Gastroesophageal sphincter (tissue), 3 donors: ENCODE results near the gene MTA2.

Experiments
- CTCF ChIP-seq, 4 experiments: fragments of 200-600 bp in 2 of 4; fragments of 450-650 bp in 2 of 4; sonication (generic) in 1 of 4; IDR thresholded peaks; one replicate each; pipeline ENCODE4 v1.5.1; 2017 to 2019; ENCODE audit warnings: antibody characterized with exemption in 4 of 4, mild to moderate bottlenecking in 2 of 4, moderate library complexity in 2 of 4
- EP300 ChIP-seq: sonication (generic); formaldehyde crosslinking; IDR thresholded peaks from one replicate; pipeline ENCODE4 v1.6.1; 2017; ENCODE audit warnings: antibody characterized with exemption, mild to moderate bottlenecking
- POLR2A ChIP-seq, 2 donors: fragments of 450-650 bp; IDR thresholded peaks; one replicate each; pipeline ENCODE4 v1.6.1; 2017; ENCODE audit warnings: antibody characterized with exemption in 2 of 2, mild to moderate bottlenecking in 2 of 2, moderate library complexity in 1 of 2
- POLR2AphosphoS5 ChIP-seq: sonication (generic); formaldehyde crosslinking; IDR thresholded peaks from one replicate; pipeline ENCODE4 v1.6.1; 2017; ENCODE audit warnings: antibody characterized with exemption

GRCh38 chr11:62546244-62546928, 55.3 kb downstream of the MTA2 start, which contains the start of gene AHNAK:
- TF ChIP-seq CTCF (IDR thresholded peaks at IDR 0.05) (no peak), POLR2AphosphoS5 (peak; percentile 96), POLR2A (IDR thresholded peaks at IDR 0.05) (peak; percentile 98), EP300 (no peak)
